RPMI8226 (cell line): ENCODE data around the gene SLC13A3.

ENCODE experiments used
- DNase-seq: peaks from one replicate; pipeline ENCODE4 v3.0.0-alpha.2; 2015

The SLC13A3 gene

GRCh38 chr20:46602429-46602828 is 48.8 kb downstream of the SLC13A3 start:
- no peak for DNase-seq

DNA sequence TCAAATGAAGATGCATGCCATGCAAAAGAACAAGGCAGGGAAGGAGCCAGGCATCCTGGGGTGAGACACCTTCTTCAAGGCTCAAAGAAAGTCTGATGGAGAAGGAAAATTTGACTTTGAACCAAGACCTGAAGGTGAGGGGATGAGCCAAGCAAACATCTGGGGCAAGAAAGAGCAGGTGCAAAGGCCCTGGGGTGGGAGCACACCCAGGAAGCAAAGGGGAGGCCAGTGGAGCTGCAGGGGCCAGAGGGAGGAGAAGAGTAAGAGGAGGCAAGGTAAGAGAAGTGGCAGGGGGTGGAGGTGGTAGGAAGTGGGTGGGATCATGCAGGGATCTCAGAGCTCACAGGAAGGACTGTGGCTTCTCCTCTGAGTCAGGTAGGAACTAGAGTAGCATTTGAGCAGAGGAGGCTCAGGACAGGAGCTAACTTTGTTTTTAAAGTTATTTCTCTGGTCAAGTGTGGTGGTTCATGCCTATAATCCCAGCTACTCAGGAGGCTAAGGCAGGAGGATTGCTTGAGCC is 49.6 kb downstream of the SLC13A3 start:
- DNase-seq = no peak

DNA sequence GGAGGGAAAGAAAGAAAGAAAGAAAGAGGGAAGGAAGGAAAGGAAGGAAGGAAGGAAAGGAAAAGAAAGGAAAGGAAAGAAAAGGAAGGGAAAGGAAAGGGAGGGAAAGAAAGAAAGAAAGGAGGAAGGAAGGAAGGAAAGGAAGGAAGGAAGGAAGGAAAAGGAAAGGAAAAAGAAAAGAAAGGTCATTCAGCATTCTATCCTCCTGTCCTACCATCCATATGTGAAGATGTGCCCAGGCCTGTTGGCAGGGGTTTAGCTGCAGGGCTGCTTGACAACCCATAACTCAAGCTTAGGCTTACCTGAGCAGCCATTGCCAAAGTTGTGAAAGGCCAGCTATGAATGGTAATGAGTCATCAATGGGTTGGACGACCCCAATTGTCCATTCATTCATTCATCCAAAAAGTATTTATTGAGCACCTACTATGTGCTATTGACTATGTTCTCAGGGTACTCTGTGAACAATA is 50.9 kb downstream of the SLC13A3 start:
- no peak for DNase-seq

GRCh38 chr20:46599227-46599987 is 51.9 kb downstream of the SLC13A3 start:
- DNase-seq = no peak

DNA sequence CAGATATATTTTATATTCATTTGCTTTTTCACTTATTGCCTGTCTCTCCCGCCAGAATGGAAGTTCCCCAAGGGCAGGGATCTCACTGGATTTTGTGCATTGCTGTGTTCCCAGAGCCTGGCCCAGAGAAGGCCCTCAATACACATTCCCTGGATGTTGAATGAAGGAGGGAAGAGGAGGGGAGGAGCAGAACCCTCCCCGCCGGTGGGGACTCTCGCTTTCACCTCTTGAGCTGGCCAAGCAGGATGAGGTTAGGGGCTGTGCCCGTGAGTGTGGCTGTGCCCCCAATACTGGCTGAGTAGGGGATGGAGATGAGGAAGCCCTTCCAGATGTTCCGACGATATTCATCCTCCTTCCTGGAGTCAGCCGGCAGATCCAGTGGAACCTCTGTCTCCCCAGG is 55.3 kb downstream of the SLC13A3 start:
- no peak for DNase-seq

- DNase-seq = no peak
Observed at GRCh38 chr20:46594725-46595124, 56.5 kb downstream of the SLC13A3 start.

GRCh38 chr20:46592580-46593362 is 58.5 kb downstream of the SLC13A3 start:
- DNase-seq = no peak

GRCh38 chr20:46590443-46590842 is 60.8 kb downstream of the SLC13A3 start:
- DNase-seq = no peak

- no peak for DNase-seq
Observed at GRCh38 chr20:46588532-46589511, 62.4 kb downstream of the SLC13A3 start.

DNA sequence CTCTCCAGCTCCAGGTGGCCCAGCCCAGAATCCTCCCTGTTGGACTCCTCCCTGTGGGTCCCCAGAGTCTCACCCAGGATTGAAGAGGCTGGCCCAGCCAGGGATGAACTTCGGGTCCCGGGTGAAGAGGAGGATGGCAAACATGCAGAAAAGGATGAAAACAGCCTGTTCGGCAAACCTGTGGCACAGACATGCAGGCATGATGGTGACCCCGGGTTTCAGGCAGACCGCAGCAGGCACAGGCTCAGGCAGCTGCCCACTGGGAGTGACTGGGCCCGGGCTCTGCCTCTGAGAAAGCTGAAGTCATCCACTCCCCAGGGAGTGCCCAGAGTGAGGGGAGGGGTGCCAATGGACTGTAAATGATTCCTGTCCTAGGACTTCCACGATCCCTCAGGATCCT is 63.3 kb downstream of the SLC13A3 start:
- DNase-seq = no peak

DNA sequence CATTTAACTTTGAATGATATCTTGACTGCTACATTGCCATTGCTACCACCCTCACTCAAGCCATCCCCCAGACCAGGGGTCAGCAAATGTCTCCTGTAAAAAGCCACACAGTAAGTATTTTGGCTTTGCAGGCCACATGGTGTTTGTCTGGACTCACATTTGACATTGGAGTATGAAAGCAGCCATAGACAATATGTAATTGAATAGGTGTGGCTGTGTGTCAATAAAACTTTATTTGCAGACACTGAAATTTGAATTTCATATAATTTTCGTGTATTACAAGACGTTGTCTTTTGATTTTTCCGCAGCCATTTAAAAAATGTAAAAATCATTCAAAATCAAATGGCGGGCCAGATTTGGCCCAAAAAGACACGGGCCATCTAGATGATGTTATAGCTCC is 64.5 kb downstream of the SLC13A3 start:
- DNase-seq = no peak

GRCh38 chr20:46584508-46584907 is 66.8 kb downstream of the SLC13A3 start:
- no peak for DNase-seq

DNA sequence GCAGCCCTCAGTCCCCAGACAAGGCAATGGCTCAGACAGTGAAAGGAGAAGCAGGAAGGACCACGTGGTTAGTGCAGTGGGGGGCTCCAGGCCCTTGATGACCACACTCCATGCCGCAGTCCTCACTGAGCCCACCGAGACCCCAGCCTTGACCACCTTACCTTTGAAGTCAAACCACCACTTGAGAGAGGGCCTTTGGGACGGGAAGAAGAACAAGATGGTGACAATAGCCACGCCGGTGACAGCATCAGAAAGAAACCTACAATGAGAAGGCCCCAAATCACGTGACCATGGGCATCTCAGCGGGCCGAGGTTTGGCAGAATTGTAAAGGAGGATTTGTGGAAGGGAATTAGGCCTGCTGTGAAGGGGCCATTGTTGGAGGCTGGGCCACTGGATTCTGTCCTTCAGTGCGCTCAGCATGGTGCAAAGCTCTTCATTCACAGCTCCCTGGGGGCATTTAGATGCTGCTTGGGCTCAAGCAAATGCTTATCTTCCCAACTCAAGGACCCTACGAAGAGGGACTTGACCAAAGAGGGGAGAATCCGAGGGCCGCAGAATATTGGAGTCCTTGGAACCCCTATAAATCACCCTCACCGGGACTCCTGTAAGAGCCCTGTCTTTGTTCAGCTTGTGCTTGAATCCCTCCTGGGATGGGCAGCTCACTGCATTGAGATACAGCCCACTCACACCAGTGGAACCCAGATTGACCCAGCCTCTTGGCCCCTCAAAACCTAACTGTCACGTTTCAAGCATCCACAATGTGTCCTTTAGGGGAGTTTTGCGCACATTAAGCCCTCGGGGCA is 67.6 kb downstream of the SLC13A3 start:
- DNase-seq = no peak

- no peak for DNase-seq
Observed at GRCh38 chr20:46582648-46583047, 68.6 kb downstream of the SLC13A3 start.

GRCh38 chr20:46581391-46581790 is 69.9 kb downstream of the SLC13A3 start:
- DNase-seq = no peak

DNA sequence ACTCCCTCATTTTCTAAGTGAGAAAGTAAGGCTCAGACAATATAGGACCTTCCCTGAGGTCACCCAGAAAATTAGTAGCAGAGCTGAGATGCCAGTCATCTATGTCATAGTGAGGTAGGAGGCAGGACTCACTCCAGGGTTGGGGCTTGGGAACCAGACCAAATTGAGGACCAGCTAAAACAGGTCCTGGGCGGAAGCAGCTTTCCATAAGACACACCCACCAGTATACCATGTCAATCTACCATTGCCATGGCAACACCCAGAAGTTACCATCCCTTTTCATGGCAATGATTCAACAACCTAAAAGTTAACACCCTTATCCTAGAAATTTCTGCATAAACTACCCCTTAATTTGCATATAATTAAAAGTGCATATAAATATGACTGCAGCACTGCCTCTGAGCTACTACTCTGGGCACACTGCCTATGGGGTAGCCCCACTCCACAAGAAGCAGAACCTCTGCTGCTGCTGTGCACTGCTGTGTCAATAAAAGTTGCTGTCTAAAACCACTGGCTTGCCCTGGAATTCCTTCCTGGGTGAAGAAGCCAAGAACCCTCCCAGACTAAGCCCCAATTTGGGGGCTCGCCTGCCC is 70.5 kb downstream of the SLC13A3 start:
- DNase-seq = no peak

GRCh38 chr20:46578745-46579144 is 72.5 kb downstream of the SLC13A3 start:
- DNase-seq = no peak

- no peak for DNase-seq
Observed at GRCh38 chr20:46576774-46577395, 74.4 kb downstream of the SLC13A3 start.

- DNase-seq = no peak
Observed at GRCh38 chr20:46575937-46576461, 75.3 kb downstream of the SLC13A3 start.

- DNase-seq = no peak
Observed at GRCh38 chr20:46575394-46575793, 75.9 kb downstream of the SLC13A3 start.
